GM10248 (cell line): ENCODE measurements around the gene PDIK1L.
"Not testable (repeated sequence)": the region's sequence is repeated elsewhere in the genome, so short reads cannot be mapped to it uniquely, and the experiment has no call there.

Source experiments
- CTCF ChIA-PET: fragments of 300-600 bp; sonication (Branson Sonifier 250); formaldehyde crosslinking; extraction: SDS; loops from one replicate; lab custom pipeline; 2021; ENCODE audit warnings: antibody characterized with exemption; lab: Yijun Ruan, JAX
- POLR2A ChIA-PET: fragments of 350-650 bp; sonication (Branson Sonifier 250); formaldehyde crosslinking; extraction: SDS; loops from one replicate; lab custom pipeline; 2020; ENCODE audit warnings: antibody characterized with exemption; lab: Yijun Ruan, JAX
- DNase-seq: peaks from one replicate; pipeline ENCODE4 v3.0.0; 2012; ENCODE audit errors: extremely low spot score
- TF ChIP-seq, protein P1 (sequence below): IDR thresholded peaks from 2 replicates; pipeline ENCODE4 v1.5.1; 2012; ENCODE audit warnings: mild to moderate bottlenecking, low read depth; ENCODE audit errors: extremely low read depth, missing control alignments, control extremely low read depth

Gene PDIK1L

GRCh38 chr1:26084091-26084561, 27.5 kb upstream of the PDIK1L start:
- ChIA-PET POLR2A (interaction anchor here (0.6 kb wide), 1 partner anchor 373 kb away, joined by 4 read pairs; no protein-coding TSS in a partner anchor), CTCF (interaction anchor here (0.7 to 2.6 kb wide), 5 partner anchors 10 to 333 kb away, joined by 3 to 6 read pairs (median 3); no protein-coding TSS in a partner anchor)
- DNase-seq: no peak
- TF ChIP-seq, protein P1, sequence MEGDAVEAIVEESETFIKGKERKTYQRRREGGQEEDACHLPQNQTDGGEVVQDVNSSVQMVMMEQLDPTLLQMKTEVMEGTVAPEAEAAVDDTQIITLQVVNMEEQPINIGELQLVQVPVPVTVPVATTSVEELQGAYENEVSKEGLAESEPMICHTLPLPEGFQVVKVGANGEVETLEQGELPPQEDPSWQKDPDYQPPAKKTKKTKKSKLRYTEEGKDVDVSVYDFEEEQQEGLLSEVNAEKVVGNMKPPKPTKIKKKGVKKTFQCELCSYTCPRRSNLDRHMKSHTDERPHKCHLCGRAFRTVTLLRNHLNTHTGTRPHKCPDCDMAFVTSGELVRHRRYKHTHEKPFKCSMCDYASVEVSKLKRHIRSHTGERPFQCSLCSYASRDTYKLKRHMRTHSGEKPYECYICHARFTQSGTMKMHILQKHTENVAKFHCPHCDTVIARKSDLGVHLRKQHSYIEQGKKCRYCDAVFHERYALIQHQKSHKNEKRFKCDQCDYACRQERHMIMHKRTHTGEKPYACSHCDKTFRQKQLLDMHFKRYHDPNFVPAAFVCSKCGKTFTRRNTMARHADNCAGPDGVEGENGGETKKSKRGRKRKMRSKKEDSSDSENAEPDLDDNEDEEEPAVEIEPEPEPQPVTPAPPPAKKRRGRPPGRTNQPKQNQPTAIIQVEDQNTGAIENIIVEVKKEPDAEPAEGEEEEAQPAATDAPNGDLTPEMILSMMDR: no peak

DNA sequence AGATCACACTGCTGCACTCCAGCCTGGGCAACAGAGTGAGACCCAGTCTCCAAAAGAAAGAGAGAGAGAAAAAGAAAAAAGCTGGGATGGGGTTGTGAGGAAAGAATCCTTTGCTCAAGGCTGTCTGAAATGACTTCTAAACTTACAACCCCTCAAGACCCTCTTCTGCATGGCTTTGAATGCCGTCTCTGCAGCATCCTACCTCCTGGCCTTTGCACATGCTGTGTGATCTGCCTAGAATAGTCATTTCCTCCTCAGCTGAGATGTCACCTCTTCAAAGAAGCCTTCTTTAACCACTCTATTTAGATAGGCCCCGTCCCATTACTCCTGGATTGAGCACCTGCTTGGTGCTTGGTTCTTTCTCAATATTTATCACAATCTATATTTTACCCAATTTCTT, 26.8 kb upstream of the PDIK1L start:
- TF ChIP-seq, protein P1: no peak
- CTCF ChIA-PET: interaction anchor here (2.6 kb wide), 1 partner anchor 26 kb away, joined by 6 read pairs; no protein-coding TSS in a partner anchor
- DNase-seq: no peak
- POLR2A ChIA-PET: no interaction called here

DNA sequence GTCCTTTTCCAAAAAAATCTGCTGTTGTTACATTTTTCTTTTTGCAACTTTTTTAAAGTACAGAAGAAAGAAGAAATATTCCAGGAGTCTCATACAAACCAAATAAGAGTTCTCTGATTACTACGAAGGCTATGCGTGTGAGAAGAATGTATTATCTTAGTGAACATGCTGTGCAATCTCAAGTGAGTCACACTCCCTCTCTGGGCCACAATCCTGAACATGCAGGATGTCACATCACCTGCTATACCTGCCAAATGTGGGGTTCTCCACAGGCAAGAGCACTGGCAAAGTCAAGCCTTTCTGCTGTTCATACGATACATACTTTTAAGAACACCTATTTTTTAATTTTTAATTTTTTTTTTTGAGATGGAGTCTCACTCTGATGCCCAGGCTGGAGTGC, 22.5 kb upstream of the PDIK1L start:
- CTCF ChIA-PET: no interaction called here
- no peak for DNase-seq
- TF ChIP-seq, protein P1: no peak

DNA sequence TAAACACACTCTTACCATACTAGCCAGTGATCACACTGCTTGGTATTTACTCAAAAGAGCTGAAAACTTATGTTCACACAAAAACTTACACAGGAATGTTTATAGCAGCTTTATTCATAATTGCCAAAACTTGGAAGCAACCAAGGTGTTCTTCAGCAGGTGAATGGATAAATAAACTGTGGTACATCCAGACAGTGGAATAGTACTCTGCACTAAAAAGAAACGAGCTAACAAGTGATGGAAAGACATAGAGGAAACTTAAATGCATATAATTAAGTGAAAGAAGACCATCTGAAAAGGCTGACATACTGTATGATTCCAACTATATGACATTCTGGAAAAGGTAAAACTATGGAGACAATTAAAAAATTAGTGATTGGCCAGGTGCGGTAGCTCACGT, 20.7 kb upstream of the PDIK1L start:
- TF ChIP-seq, protein P1: no peak
- DNase-seq: no peak
- POLR2A ChIA-PET: no interaction called here
- CTCF ChIA-PET: interaction anchor here (1.6 kb wide), 1 partner anchor 14 kb away, joined by 3 read pairs; no protein-coding TSS in a partner anchor

More for the DNA sequence above, 22.5 kb upstream of the PDIK1L start:
- POLR2A ChIA-PET: no interaction called here

GRCh38 chr1:26092422-26092821, 19.2 kb upstream of the PDIK1L start:
- ChIA-PET POLR2A (no interaction called here), CTCF (no interaction called here)
- no peak for DNase-seq
- TF ChIP-seq, protein P1: no peak

DNA sequence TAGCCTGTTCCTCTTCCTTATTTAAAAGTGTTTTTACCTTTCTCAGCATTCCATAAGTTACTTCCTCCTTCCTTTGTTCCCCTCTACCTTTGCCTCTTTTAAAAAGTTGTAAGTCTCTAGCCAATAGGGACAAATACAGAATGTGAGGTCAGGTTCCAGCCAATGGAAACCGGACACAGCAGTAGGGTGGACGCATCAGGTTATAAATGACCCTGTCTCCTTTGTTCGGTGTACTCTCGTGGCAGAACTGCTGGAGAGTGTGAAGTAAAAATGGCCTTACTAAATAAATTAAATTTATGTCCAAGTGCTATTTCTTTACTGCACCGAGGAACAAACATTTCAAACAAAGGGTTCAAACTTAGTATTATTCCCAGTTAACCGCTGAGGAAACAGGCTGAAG, 18.1 kb upstream of the PDIK1L start:
- CTCF ChIA-PET, DNase-seq: not testable (repeated sequence)

GRCh38 chr1:26094076-26094669, 17.5 kb upstream of the PDIK1L start:
- CTCF ChIA-PET: no interaction called here
- POLR2A ChIA-PET: no interaction called here
- DNase-seq: no peak
- TF ChIP-seq, protein P1: no peak

More for the DNA sequence above, 18.1 kb upstream of the PDIK1L start:
- POLR2A ChIA-PET: not testable (repeated sequence)
